Stomach (tissue), 9 donors: ENCODE data around the gene APCDD1L. TPM values are rescaled to one million over a fixed set of nuclear protein-coding genes. Genes with fewer than 3 reads are reported as not detected.
"Not testable (repeated sequence)": the region's sequence is repeated elsewhere in the genome, so short reads cannot be mapped to it uniquely, and the experiment has no call there.

Experiments used
- DNase-seq, 2 donors: peaks; one replicate each; pipeline versions ENCODE4 v3.0.0 to v3.0.0-alpha.2; 2013 to 2019
- H3K27ac ChIP-seq, 5 donors: fragments of 200-600 bp in 4 of 5; sonication (generic) in 4 of 5; one replicate each; pipeline ENCODE4 v1.5.1; 2013 to 2019; ENCODE audit warnings: mild to moderate bottlenecking in 1 of 5, moderate library complexity in 1 of 5
- H3K27me3 ChIP-seq, 3 donors: fragments of 200-600 bp; sonication (generic); one replicate each; pipeline ENCODE4 v1.5.1; 2017 to 2019; ENCODE audit warnings: mixed run types in 1 of 3
- H3K36me3 ChIP-seq, 4 donors: fragments of 200-600 bp; sonication (generic); 1 replicate in 3 of 4; 2 replicates in 1 of 4; pipeline ENCODE4 v1.5.1; 2016 to 2019
- H3K4me1 ChIP-seq, 4 donors: fragments of 200-600 bp; sonication (generic); one replicate each; pipeline ENCODE4 v1.5.1; 2016 to 2019
- H3K4me3 ChIP-seq, 4 donors: fragments of 200-600 bp; sonication (generic) in 3 of 4; one replicate each; pipeline ENCODE4 v1.5.1; 2016 to 2019; ENCODE audit warnings: mild to moderate bottlenecking in 1 of 4
- H3K9me3 ChIP-seq, 4 donors: fragments of 200-600 bp; sonication (generic); one replicate each; pipeline ENCODE4 v1.5.1; 2016 to 2019
- CTCF ChIP-seq, 7 experiments: fragments of 450-650 bp in 4 of 7; fragments of 200-600 bp in 3 of 7; sonication (generic) in 3 of 7; IDR thresholded peaks; one replicate each; pipeline ENCODE4 v1.5.1; 2016 to 2019; ENCODE audit warnings: antibody characterized with exemption in 7 of 7, control low read depth in 2 of 7, mild to moderate bottlenecking in 1 of 7
- EP300 ChIP-seq: sonication (generic); formaldehyde crosslinking; IDR thresholded peaks from one replicate; pipeline ENCODE4 v1.6.1; 2017; ENCODE audit warnings: antibody characterized with exemption
- POLR2A ChIP-seq, 4 donors: fragments of 450-650 bp; IDR thresholded peaks; one replicate each; pipeline ENCODE4 v1.6.1; 2016; ENCODE audit warnings: antibody characterized with exemption in 4 of 4, control low read depth in 2 of 4, mild to moderate bottlenecking in 1 of 4, moderate library complexity in 1 of 4
- POLR2AphosphoS5 ChIP-seq, 3 donors: sonication (generic); formaldehyde crosslinking; IDR thresholded peaks; one replicate each; pipeline ENCODE4 v1.6.1; 2016; ENCODE audit warnings: antibody characterized with exemption in 3 of 3
- WGBS, 5 donors: extraction: QIAGEN DNeasy Blood & Tissue Kit in 3 of 5; methylation state at CpG; one replicate each; pipeline versions ENCODE4 v1.1.5 to v1.1.7; 2013 to 2018; 5-methylcytosine and 5-hydroxymethylcytosine counted together
- intact Hi-C: fragments of 100-400 bp; cut with DNase I; formaldehyde crosslinking; loops from one replicate; pipeline ENCODE4 v1.15.1; 2023; ENCODE audit warnings: low total_unique reads
- polyA plus RNA-seq, 3 donors: library from polyadenylated mRNA; stranded (reverse); fragments of 200-250 nt; gene quantifications; one replicate each; pipeline ENCODE4 v1.2.3, GENCODE V29; 2013
- total RNA-seq, 5 donors: library from RNA; depleted of rRNA; stranded (reverse); fragments of >200 nt; gene quantifications; one replicate each; pipeline versions ENCODE4 v1.1.0 to v1.2.3, GENCODE V29; 2014 to 2016
- donor health status: healthy with polysubstance abuse.
- donor health status: Bipolar disorder and iron deficiency.
- donor health status: healthy.

Gene APCDD1L
- total and polyA plus RNA-seq, 8 donors, result 0.12 to 2.0 (median 0.85) TPM; not detected in 4

DNA sequence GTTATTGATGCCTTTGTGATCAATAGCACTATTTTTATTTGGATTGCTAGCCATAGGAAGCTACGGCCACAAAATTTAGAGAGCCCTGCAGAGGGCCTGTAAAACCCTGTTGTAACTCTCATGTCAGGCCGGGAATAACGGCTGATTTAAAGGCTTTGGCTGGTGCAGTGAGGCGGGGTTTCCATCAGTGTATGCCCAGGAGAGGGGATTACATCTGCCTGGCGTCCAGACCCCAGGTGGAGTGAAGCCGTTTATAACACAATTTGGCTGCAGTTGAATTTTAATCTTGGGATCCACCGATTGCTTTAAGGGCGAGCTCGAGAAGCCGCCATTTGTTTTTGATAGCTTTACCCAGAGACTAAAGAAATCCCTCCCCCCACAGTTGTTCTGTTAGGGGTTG, 29.1 kb upstream of the APCDD1L start:
- 78 to 86% (median 81%) methylated on average over 10 of the region's 10 CpGs for WGBS, 5 donors
- intact Hi-C loops, result no loop called here
- H3K27ac ChIP-seq, result no peak overlapping the region
- no peak overlapping the region for H3K4me3 ChIP-seq
- TF ChIP-seq POLR2A (IDR thresholded peaks at IDR 0.05) (no peak), POLR2AphosphoS5 (IDR thresholded peaks at IDR 0.05) (no peak), EP300 (no peak), CTCF (IDR thresholded peaks at IDR 0.05) (no peak)
- no peaks in the 10 kb centered on the region for H3K4me1 ChIP-seq
- H3K27me3 ChIP-seq, result peaks cover 0 to 46% (median 14%) of the 10 kb centered on the region in 3 donors
- no peak for DNase-seq
- H3K36me3 ChIP-seq, result no peaks in the 10 kb centered on the region
- H3K9me3 ChIP-seq, result no peaks in the 10 kb centered on the region

DNA sequence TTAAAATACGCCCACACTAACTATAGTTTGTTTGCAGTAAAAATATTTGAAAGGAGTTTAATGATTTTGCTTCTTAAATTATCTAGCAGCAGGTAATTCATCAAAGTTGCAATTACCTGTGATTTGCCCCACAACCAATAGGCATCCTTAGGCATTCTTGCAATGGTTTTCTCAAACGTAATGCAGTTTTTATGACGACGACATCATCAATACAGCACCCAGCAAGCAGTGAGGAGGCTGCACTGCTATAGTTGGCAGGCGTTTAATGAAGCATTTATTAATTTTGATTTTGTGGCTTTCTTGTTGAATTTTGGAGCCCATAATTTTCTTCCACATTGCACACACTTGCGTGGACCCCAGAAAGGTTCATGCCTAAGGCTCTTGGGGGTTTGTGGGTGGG, 28.1 kb upstream of the APCDD1L start:
- TF ChIP-seq POLR2A (IDR thresholded peaks at IDR 0.05), result no peak
- no peak for TF ChIP-seq EP300
- no peak for TF ChIP-seq CTCF (IDR thresholded peaks at IDR 0.05)
- TF ChIP-seq POLR2AphosphoS5 (IDR thresholded peaks at IDR 0.05), result no peak
- no peak for DNase-seq
- WGBS, 5 donors, result 81 to 87% (median 84%) methylated on average over 6 of the region's 6 CpGs

DNA sequence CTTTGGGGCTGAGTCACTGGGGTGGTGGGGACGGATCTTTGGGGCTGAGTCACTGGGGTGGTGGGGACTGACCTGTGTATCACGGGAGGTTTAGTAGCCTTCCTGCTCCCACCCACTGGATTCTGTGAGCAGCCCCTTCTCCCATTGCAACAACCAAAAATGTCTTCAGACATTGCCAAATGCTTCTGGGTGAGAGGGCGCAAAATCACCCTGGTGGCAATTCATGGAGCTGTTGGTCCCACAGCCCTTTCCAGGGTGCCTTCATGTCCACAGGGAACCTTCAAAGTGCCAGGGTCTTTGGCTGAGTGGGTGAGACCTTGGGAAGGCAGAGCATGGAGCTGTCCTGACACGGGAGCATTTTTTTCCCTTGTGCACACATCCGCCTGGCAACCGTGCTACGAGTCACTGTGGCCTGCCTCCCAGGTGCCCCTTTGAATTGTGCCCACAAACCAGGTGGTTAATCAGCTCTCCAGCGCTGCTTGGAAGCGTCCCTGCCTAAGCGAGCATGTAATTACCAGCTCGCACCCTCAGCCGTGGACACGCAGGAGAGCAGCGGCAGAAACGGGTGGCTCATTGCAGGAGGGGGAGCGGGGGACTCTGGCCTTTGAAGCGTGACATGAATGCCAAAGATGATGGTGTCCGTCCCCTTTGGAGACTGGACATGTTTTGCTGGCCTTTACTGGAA, 27.4 kb upstream of the APCDD1L start:
- DNase-seq, result peak; percentile 25 to 61
- H3K27me3 ChIP-seq, result peaks cover 0 to 36% (median 14%) of the 10 kb centered on the region in 3 donors
- no peak overlapping the region for H3K4me3 ChIP-seq
- H3K27ac ChIP-seq, result no peak overlapping the region
- intact Hi-C loops, result no loop called here
- H3K36me3 ChIP-seq, result no peaks in the 10 kb centered on the region
- WGBS, 5 donors, result 79 to 83% (median 80%) methylated on average over 14 to 18 of the region's 18 CpGs
- H3K4me1 ChIP-seq, result no peaks in the 10 kb centered on the region
- TF ChIP-seq CTCF (IDR thresholded peaks at IDR 0.05) (no peak), EP300 (no peak), POLR2AphosphoS5 (IDR thresholded peaks at IDR 0.05) (no peak), POLR2A (IDR thresholded peaks at IDR 0.05) (no peak)
- H3K9me3 ChIP-seq, result peaks cover 0 to 15% (median 11%) of the 10 kb centered on the region in 4 donors

More for the DNA sequence above, 28.1 kb upstream of the APCDD1L start:
- Histone ChIP-seq H3K9me3 (peaks cover 0 to 8% (median 4%) of the 10 kb centered on the region in 4 donors), H3K4me3 (no peak overlapping the region), H3K27ac (no peak overlapping the region), H3K27me3 (peaks cover 0 to 43% (median 14%) of the 10 kb centered on the region in 3 donors), H3K4me1 (no peaks in the 10 kb centered on the region), H3K36me3 (no peaks in the 10 kb centered on the region)
- intact Hi-C loops, result no loop called here

DNA sequence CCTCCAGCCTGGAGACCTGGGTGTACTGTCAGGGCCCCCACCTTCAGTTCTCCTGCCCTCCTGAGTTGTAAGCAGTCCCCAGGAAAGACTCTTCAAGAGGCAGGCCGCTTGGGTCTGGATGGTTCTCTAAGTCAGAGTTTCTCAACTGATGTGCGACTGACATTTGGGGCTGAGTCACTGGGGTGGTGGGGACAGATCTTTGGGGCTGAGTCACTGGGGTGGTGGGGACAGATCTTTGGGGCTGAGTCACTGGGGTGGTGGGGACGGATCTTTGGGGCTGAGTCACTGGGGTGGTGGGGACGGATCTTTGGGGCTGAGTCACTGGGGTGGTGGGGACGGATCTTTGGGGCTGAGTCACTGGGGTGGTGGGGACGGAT, 26.8 kb upstream of the APCDD1L start:
- intact Hi-C loops, DNase-seq, H3K4me1 ChIP-seq, H3K4me3 ChIP-seq, H3K27ac ChIP-seq, H3K36me3 ChIP-seq: not testable (repeated sequence)
- Histone ChIP-seq H3K9me3 (peaks cover 0 to 19% (median 16%) of the 10 kb centered on the region in 4 donors), H3K27me3 (peaks cover 0 to 31% (median 14%) of the 10 kb centered on the region in 3 donors)
- WGBS, 5 donors, result 47 to 79% (median 70%) methylated on average over 2 to 4 of the region's 6 CpGs

DNA sequence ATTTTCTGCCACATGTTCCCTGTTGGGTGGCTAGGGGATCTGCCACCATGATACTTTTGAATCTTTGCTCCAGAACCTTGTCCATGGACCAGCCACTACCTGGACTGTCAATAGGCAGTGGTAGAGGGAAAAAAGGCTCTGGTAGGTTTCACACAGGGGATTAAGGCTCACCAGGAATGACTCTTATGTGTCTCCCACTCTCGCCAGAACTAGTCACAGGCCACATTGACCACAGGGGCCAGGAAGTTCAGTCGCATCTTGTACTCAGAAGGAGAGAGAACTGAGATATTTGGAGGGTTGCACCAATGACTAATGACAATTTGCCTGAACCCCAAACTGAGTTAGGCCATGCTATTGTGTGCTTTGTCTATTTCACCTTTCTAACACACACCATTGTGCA, 23.6 kb upstream of the APCDD1L start:
- Histone ChIP-seq H3K4me3 (no peak overlapping the region), H3K4me1 (no peaks in the 10 kb centered on the region), H3K9me3 (peaks cover 0 to 22% (median 18%) of the 10 kb centered on the region in 4 donors), H3K27ac (no peak overlapping the region), H3K27me3 (peaks cover 0 to 10% (median 6%) of the 10 kb centered on the region in 3 donors), H3K36me3 (no peaks in the 10 kb centered on the region)
- WGBS, 5 donors, result 74 to 89% (median 85%) methylated on average over 2 of the region's 2 CpGs
- intact Hi-C loops, result no loop called here
- no peak for DNase-seq
- TF ChIP-seq CTCF (IDR thresholded peaks at IDR 0.05) (no peak), POLR2A (IDR thresholded peaks at IDR 0.05) (no peak), POLR2AphosphoS5 (IDR thresholded peaks at IDR 0.05) (no peak), EP300 (no peak)
